ENCODE results near the gene VPS18.

Gene VPS18

GRCh38 chr15:40899536-40900207 lies 5.4 kb downstream of the VPS18 start:
- no peak for DNase-seq (ENCODE audit: low read depth, low spot score)

- DNase-seq (ENCODE audit: low read depth, low spot score) = no peak
These were observed 6.2 kb downstream of the VPS18 start for GRCh38 chr15:40900256-40901052.

- DNase-seq (ENCODE audit: low read depth, low spot score) = no peak
These were observed 6.8 kb downstream of the VPS18 start for GRCh38 chr15:40901053-40901443.

- no peak for DNase-seq (ENCODE audit: low read depth, low spot score)
These were observed 8.6 kb downstream of the VPS18 start for GRCh38 chr15:40902605-40903561.

DNA sequence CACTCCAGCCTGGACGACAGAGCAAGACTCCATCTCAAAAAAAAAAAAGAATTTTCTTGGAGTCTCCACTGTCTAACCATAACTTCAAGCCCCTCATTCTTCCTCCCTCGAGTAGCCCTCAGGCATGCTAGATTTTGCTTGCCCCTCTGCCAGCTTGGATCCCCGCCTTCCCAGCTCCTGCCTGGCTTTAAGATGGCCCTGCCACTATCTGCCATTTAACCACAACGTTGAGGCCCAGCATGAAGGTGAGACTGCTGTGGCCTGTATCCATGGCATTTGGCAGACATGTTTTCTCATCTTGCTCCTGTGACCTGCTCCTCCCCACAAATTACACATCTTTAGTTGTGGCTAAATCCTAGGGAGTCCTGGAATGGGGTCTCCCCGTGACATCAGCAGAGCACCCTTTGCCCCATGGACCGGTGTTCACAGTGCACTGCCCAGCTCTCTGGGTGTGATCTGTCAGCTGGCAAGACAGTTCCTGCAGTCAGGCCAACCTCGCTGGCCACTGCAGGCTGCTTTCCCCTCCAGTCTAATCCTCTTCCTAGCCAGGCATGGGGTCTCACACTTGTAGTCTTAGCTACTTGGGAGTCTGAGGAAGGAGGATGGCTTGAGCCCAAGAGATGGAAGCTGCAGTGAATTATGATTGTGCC lies 10.4 kb downstream of the VPS18 start:
- DNase-seq (ENCODE audit: low read depth, low spot score) = no peak

GRCh38 chr15:40906091-40906990 lies 12.1 kb downstream of the VPS18 start:
- DNase-seq (ENCODE audit: low read depth, low spot score) = peak; percentile 69

DNA sequence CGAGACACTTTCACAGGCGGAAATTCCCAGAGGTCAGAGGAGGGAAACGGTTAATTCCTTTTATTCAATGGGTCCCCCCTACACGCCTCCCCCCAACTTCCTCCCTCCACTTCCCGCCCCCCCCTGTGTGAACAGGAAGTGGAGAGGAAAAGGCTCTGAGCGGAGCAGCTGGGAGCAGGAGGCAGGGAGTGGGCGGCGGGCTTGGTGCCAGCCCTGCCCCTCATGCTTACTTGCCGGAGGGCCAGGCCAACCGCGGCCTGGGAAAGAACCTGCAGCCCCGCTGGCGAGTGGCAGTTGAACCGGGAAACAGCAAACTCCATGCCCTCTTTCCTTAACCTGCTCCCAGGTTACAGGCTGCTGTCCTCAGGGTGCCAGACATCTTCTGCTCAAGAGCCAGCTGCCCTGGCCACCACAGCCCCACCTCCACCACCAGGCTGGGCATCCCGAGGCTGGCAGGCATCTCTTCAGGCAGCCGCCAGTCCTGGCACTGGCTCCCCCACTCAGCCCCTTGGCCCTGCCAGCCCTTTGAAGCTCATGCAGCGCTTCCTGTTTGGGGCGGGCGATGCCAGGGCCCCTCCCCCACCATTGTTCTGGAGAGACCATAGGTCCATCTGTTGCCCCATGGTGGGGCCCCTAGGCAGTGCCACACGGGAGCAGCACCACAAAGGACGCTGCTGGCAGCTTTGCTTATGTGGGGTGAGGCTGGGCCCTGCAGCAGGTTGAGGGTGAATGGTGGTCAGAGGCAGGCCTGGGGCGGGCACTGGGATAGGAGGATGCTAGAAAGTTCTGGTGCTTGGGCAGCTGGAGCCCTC lies 12.9 kb downstream of the VPS18 start:
- no peak for DNase-seq (ENCODE audit: low read depth, low spot score)

DNA sequence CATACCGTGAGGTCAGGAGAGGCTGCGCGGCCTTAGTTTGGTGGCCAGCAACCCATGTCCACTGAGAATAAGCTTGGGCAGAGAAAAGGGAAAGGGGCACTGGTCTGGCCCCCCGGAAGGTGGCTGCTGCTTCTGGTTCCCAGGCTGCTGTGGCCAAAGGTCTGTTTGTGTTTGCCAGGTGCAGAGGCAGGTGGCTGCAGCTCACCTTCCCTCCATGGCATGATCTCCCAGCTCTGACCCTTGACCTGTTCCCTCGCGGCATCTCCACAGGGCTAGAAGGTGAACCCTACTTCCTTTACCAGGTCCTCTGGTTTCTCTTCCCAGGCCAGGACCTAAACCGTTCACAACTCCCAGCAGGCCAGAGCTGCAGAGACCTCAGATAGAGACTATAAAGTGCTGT lies 13.8 kb downstream of the VPS18 start:
- DNase-seq (ENCODE audit: low read depth, low spot score) = no peak

GRCh38 chr15:40909662-40910630 lies 15.7 kb downstream of the VPS18 start:
- DNase-seq (ENCODE audit: low read depth, low spot score) = no peak

DNA sequence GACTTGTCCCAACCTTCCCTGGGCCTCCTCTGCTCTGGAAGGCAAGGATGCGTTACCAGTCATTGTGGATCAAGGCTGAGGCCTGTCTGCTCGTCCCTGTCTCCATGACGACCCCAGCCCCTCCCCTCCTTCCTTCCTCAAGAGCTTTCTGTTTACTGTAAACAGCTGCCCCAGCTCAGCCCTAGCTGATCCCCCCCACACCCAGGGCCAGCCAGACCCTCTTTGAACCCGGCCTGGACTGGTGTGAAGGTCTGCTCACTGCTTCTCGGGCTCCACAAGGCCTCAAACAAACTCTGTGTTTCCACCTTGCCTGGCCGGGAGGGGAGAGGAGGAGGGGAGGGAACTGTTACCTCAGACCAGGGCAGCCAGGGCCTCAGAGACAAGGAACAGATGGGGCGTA lies 16.9 kb downstream of the VPS18 start:
- no peak for DNase-seq (ENCODE audit: low read depth, low spot score)

DNA sequence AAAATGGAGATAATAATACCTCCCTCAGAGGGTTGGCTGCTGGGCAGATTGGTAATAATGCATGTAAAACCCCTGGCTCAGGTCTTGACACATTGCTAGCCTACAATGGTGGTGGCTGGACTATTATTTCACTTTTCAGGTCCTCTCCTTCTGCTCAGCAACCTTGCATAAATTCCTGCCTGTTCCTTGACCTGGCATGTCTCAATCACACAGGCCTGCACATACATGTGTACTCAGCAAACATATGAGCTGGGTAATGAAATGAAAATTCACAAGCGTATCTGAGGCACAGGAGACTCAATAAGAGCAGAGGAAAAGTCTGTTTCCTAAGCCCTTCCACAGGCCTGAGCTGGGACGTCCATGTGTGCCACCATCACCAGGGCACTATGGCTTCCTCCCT lies 17.4 kb downstream of the VPS18 start:
- no peak for DNase-seq (ENCODE audit: low read depth, low spot score)

- DNase-seq (ENCODE audit: low read depth, low spot score) = no peak
These were observed 18.2 kb downstream of the VPS18 start for GRCh38 chr15:40912478-40912877.

GRCh38 chr15:40914013-40914412 lies 19.8 kb downstream of the VPS18 start:
- DNase-seq (ENCODE audit: low read depth, low spot score) = no peak

- DNase-seq (ENCODE audit: low read depth, low spot score) = no peak
These were observed 20.2 kb downstream of the VPS18 start for GRCh38 chr15:40914486-40914885.

DNA sequence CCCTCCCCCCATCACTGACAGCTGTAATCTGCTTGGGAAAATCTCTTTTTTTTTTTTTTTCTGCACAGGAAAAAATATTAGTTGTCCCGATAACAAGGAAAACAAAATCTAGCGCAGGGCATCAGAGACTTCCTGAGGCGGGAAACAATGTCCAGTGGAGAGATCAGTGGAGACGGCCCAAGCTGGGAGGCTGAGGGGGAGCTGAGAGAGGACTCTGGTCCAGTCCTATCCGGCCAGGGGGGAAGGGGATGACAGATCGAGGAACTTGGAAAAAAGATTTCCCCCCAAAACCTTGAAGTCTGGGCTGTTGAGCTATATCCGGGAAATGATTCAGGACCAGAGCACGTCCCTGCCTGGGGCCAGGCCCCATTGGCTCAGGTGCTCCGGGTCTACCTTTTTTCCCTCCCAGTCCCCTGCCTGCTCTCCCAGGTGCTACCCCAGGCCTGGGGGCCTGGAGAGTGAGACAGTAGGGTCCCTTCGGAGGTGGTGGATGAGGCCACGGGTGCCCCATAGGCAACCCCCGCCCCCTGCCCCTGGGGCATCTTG lies 20.9 kb downstream of the VPS18 start:
- DNase-seq (ENCODE audit: low read depth, low spot score) = no peak

- no peak for DNase-seq (ENCODE audit: low read depth, low spot score)
These were observed 21.4 kb downstream of the VPS18 start for GRCh38 chr15:40915679-40916078.

GRCh38 chr15:40917585-40917984 lies 23.3 kb downstream of the VPS18 start:
- DNase-seq (ENCODE audit: low read depth, low spot score) = no peak

DNA sequence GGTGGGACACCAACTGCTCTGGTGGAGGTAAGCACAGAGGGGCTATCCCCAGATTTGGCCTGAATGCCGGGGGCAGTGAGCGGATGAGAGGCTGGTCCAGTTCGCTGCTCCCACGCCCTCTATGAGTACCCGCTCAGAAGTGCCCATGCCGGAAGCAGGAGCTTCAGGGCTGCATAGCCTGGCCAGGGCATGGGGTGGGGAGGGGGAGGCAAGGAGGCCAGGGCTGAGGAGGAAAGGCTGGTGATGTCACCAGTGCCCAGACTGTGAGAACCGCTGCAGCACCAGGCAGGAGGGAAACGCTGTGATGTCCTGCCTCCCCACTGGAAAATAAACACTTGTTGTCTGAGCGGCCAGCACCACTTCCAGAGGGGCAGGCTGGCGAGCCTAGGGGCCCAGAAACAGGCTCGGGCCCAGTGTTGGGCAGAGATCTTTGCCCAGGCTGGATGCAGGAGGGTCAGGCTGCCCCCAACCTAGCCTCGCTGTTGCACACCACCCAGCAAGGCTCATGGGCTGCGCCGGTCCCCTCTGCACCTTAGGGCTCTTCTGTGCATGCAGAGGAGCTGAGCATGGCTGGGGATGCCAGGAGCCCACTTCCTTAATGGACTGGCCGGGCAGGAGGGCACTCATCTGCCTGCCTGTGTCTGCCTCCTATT lies 24.0 kb downstream of the VPS18 start:
- no peak for DNase-seq (ENCODE audit: low read depth, low spot score)
